ENCODE data around the gene INVS.

DNA sequence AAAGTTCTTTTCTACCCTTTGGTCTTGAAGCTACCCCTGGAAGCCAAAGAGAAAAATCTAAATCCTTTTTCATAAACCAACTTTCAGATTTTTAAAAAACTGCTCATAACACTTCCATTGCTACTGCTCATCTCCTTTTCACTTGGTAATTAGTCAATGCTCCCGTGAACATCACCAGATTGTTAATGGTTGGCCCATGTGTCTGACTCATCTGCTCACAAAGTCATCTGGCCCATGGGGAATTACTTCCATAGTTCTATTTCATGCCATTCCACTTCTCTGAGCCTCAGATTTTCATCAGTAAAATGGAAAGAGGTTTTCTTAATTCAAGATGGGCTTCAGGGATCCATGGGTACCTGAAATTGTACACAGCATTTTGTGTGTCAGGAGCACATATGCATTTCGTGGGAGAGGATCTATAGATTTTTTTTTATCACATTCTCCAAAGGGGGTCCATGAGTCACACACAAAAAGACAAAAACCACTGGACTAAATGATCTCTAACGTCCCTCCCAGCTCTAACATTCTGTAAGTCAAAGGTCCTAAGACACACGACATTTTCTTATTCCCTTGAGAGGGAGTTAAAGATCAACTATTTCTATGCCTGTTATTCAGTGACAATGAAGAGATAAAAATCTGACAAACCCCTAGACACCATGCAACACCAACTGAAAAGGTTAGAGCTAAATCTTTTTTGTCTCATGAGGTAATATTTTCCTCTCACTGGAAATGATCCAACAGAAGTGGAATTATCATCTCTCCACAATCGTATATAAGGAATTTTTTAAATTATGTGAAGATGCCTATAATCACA is 178.3 kb downstream of the INVS start:
- TF ChIP-seq, protein P1, sequence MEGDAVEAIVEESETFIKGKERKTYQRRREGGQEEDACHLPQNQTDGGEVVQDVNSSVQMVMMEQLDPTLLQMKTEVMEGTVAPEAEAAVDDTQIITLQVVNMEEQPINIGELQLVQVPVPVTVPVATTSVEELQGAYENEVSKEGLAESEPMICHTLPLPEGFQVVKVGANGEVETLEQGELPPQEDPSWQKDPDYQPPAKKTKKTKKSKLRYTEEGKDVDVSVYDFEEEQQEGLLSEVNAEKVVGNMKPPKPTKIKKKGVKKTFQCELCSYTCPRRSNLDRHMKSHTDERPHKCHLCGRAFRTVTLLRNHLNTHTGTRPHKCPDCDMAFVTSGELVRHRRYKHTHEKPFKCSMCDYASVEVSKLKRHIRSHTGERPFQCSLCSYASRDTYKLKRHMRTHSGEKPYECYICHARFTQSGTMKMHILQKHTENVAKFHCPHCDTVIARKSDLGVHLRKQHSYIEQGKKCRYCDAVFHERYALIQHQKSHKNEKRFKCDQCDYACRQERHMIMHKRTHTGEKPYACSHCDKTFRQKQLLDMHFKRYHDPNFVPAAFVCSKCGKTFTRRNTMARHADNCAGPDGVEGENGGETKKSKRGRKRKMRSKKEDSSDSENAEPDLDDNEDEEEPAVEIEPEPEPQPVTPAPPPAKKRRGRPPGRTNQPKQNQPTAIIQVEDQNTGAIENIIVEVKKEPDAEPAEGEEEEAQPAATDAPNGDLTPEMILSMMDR (IDR thresholded peaks at IDR 0.05 in 4 of 5, conservative IDR thresholded peaks at IDR 0.05 in 1 of 5), result no peak
- no peak for TF ChIP-seq POLR2A (IDR thresholded peaks at IDR 0.05)
